ENCODE results near the gene PHACTR3.

The PHACTR3 gene

GRCh38 chr20:59800309-59800708 is 196.0 kb downstream of the PHACTR3 start:
- H3K4me3 ChIP-seq (ENCODE audit: low read depth, low read length), result no peak overlapping the region
- DNase-seq (ENCODE audit: low read depth), result no peak

- no peak for DNase-seq (ENCODE audit: low read depth)
- no peak overlapping the region for H3K4me3 ChIP-seq (ENCODE audit: low read depth, low read length)
Observed at GRCh38 chr20:59802018-59802417, 197.7 kb downstream of the PHACTR3 start.

GRCh38 chr20:59802471-59803221 is 198.3 kb downstream of the PHACTR3 start:
- DNase-seq (ENCODE audit: low read depth), result no peak

GRCh38 chr20:59804347-59804746 is 200.0 kb downstream of the PHACTR3 start:
- no peak overlapping the region for H3K4me3 ChIP-seq (ENCODE audit: low read depth, low read length)
- no peak for DNase-seq (ENCODE audit: low read depth)

More at GRCh38 chr20:59802471-59803221, 198.3 kb downstream of the PHACTR3 start:
- H3K4me3 ChIP-seq (ENCODE audit: low read depth, low read length), result no peak overlapping the region

- H3K4me3 ChIP-seq (ENCODE audit: low read depth, low read length), result no peak overlapping the region
- DNase-seq (ENCODE audit: low read depth), result no peak
Observed at GRCh38 chr20:59804871-59805665, 200.7 kb downstream of the PHACTR3 start.

- DNase-seq (ENCODE audit: low read depth), result no peak
- no peak overlapping the region for H3K4me3 ChIP-seq (ENCODE audit: low read depth, low read length)
Observed at GRCh38 chr20:59805786-59806577, 201.6 kb downstream of the PHACTR3 start.

GRCh38 chr20:59806578-59806975 is 202.2 kb downstream of the PHACTR3 start:
- no peak for DNase-seq (ENCODE audit: low read depth)
- H3K4me3 ChIP-seq (ENCODE audit: low read depth, low read length), result no peak overlapping the region

GRCh38 chr20:59807909-59808728 is 203.8 kb downstream of the PHACTR3 start:
- no peak for DNase-seq (ENCODE audit: low read depth)
- no peak overlapping the region for H3K4me3 ChIP-seq (ENCODE audit: low read depth, low read length)

- DNase-seq (ENCODE audit: low read depth), result no peak
Observed at GRCh38 chr20:59808729-59809381, 204.5 kb downstream of the PHACTR3 start.

GRCh38 chr20:59809630-59810448 is 205.5 kb downstream of the PHACTR3 start:
- H3K4me3 ChIP-seq (ENCODE audit: low read depth, low read length), result no peak overlapping the region
- no peak for DNase-seq (ENCODE audit: low read depth)

More at GRCh38 chr20:59808729-59809381, 204.5 kb downstream of the PHACTR3 start:
- H3K4me3 ChIP-seq (ENCODE audit: low read depth, low read length), result no peak overlapping the region

GRCh38 chr20:59810449-59811187 is 206.3 kb downstream of the PHACTR3 start:
- no peak overlapping the region for H3K4me3 ChIP-seq (ENCODE audit: low read depth, low read length)
- no peak for DNase-seq (ENCODE audit: low read depth)

GRCh38 chr20:59811681-59812171 is 207.4 kb downstream of the PHACTR3 start:
- no peak overlapping the region for H3K4me3 ChIP-seq (ENCODE audit: low read depth, low read length)
- no peak for DNase-seq (ENCODE audit: low read depth)

- DNase-seq (ENCODE audit: low read depth), result no peak
Observed at GRCh38 chr20:59812286-59813125, 208.2 kb downstream of the PHACTR3 start.

GRCh38 chr20:59813126-59813947 is 209.0 kb downstream of the PHACTR3 start:
- no peak overlapping the region for H3K4me3 ChIP-seq (ENCODE audit: low read depth, low read length)
- DNase-seq (ENCODE audit: low read depth), result no peak

More at GRCh38 chr20:59812286-59813125, 208.2 kb downstream of the PHACTR3 start:
- H3K4me3 ChIP-seq (ENCODE audit: low read depth, low read length), result no peak overlapping the region
